ENCODE results near the gene ADAP2. TPM values are rescaled to one million over a fixed set of nuclear protein-coding genes. Genes with fewer than 3 reads are reported as not detected.
"Not testable (repeated sequence)": the region's sequence is repeated elsewhere in the genome, so short reads cannot be mapped to it uniquely, and the experiment has no call there.

ADAP2 gene
- total RNA-seq, 1 donor from 2014 or later, result 0.89 TPM

- H3K27me3 Mint-ChIP-seq (ENCODE audit: low read depth, unreplicated experiment), result no peaks in the 10 kb centered on the region
- H3K4me3 ChIP-seq (ENCODE audit: insufficient read depth, low read depth, low read length), result no peak overlapping the region
- no peaks in the 10 kb centered on the region for H4K20me1 ChIP-seq (ENCODE audit: insufficient read depth, low read length)
- peaks cover 6% of the 10 kb centered on the region for H3K4me1 Mint-ChIP-seq (ENCODE audit: low read depth, unreplicated experiment)
- H3K9me3 Mint-ChIP-seq (ENCODE audit: unreplicated experiment), result no peaks in the 10 kb centered on the region
- H3K9ac ChIP-seq (ENCODE audit: low read length), result no peak overlapping the region
- FAIRE-seq, result no peak
- no peak overlapping the region for H3K4me3 Mint-ChIP-seq (ENCODE audit: unreplicated experiment)
- no peaks in the 10 kb centered on the region for H3K79me2 ChIP-seq (ENCODE audit: insufficient read depth, low read length)
- no peaks in the 10 kb centered on the region for H3K27me3 ChIP-seq (ENCODE audit: insufficient read depth, low read length)
- H2AFZ ChIP-seq (ENCODE audit: low read depth, low read length), result no peak overlapping the region
- H3K27ac Mint-ChIP-seq (ENCODE audit: unreplicated experiment), result no peak overlapping the region
- no peaks in the 10 kb centered on the region for H3K4me1 ChIP-seq (ENCODE audit: insufficient read depth, low read length)
- no peak overlapping the region for H3K4me2 ChIP-seq (ENCODE audit: low read length)
- DNase-seq (ENCODE audit: low read depth), result no peak
- H3K36me3 Mint-ChIP-seq (ENCODE audit: low read depth, unreplicated experiment), result no peaks in the 10 kb centered on the region
- no peak overlapping the region for H3K27ac ChIP-seq (ENCODE audit: low read depth, low read length)
- TF ChIP-seq, protein P1, sequence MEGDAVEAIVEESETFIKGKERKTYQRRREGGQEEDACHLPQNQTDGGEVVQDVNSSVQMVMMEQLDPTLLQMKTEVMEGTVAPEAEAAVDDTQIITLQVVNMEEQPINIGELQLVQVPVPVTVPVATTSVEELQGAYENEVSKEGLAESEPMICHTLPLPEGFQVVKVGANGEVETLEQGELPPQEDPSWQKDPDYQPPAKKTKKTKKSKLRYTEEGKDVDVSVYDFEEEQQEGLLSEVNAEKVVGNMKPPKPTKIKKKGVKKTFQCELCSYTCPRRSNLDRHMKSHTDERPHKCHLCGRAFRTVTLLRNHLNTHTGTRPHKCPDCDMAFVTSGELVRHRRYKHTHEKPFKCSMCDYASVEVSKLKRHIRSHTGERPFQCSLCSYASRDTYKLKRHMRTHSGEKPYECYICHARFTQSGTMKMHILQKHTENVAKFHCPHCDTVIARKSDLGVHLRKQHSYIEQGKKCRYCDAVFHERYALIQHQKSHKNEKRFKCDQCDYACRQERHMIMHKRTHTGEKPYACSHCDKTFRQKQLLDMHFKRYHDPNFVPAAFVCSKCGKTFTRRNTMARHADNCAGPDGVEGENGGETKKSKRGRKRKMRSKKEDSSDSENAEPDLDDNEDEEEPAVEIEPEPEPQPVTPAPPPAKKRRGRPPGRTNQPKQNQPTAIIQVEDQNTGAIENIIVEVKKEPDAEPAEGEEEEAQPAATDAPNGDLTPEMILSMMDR (IDR thresholded peaks at IDR 0.05; ENCODE audit: insufficient read depth, low read depth, low read length), result no peak
- TF ChIP-seq EZH2 (IDR thresholded peaks at IDR 0.05; ENCODE audit: insufficient read depth, low read length), result no peak
- no peaks in the 10 kb centered on the region for H3K36me3 ChIP-seq (ENCODE audit: insufficient read depth, low read length)
- no peaks in the 10 kb centered on the region for H3K9me3 ChIP-seq (ENCODE audit: insufficient read depth, low read depth, low read length)
Measured at GRCh38 chr17:30961209-30962188, 39.8 kb downstream of the ADAP2 start.

DNA sequence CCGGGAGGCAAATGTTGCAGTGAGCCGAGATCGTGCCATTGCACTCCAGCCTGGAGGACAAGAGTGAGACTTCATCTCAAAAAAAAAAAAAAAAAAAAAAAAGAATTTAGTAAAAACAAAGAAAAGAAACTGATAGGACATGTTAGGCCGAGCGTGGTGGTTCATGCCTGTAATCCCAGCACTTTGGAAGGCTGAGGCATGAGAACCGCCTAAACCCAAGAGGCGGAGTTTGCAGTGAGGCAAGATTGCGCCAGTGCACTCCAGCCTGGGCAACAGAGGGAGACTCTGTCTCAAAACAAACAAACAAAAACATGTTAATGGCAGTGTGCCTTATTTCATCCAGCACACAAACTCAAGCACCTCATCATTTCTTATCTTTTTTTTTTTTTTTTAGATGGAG lies 42.6 kb downstream of the ADAP2 start:
- FAIRE-seq; DNase-seq (ENCODE audit: low read depth): not testable (repeated sequence)

GRCh38 chr17:30964876-30965275 lies 43.1 kb downstream of the ADAP2 start:
- TF ChIP-seq EZH2 (IDR thresholded peaks at IDR 0.05; ENCODE audit: insufficient read depth, low read length), result no peak
- TF ChIP-seq, protein P1 (IDR thresholded peaks at IDR 0.05; ENCODE audit: insufficient read depth, low read depth, low read length), result no peak
- no peak for FAIRE-seq
- peaks cover 3% of the 10 kb centered on the region for H3K4me1 Mint-ChIP-seq (ENCODE audit: low read depth, unreplicated experiment)
- no peaks in the 10 kb centered on the region for H3K4me1 ChIP-seq (ENCODE audit: insufficient read depth, low read length)
- H3K27me3 Mint-ChIP-seq (ENCODE audit: low read depth, unreplicated experiment), result no peaks in the 10 kb centered on the region
- no peaks in the 10 kb centered on the region for H3K9me3 ChIP-seq (ENCODE audit: insufficient read depth, low read depth, low read length)
- H3K27ac Mint-ChIP-seq (ENCODE audit: unreplicated experiment), result no peak overlapping the region
- H2AFZ ChIP-seq (ENCODE audit: low read depth, low read length), result no peak overlapping the region
- no peaks in the 10 kb centered on the region for H3K27me3 ChIP-seq (ENCODE audit: insufficient read depth, low read length)
- H3K4me3 ChIP-seq (ENCODE audit: insufficient read depth, low read depth, low read length), result no peak overlapping the region
- H3K4me2 ChIP-seq (ENCODE audit: low read length), result no peak overlapping the region
- no peaks in the 10 kb centered on the region for H3K79me2 ChIP-seq (ENCODE audit: insufficient read depth, low read length)
- DNase-seq (ENCODE audit: low read depth), result no peak
- H3K9ac ChIP-seq (ENCODE audit: low read length), result no peak overlapping the region
- no peak overlapping the region for H3K4me3 Mint-ChIP-seq (ENCODE audit: unreplicated experiment)
- H3K27ac ChIP-seq (ENCODE audit: low read depth, low read length), result no peak overlapping the region
- no peaks in the 10 kb centered on the region for H4K20me1 ChIP-seq (ENCODE audit: insufficient read depth, low read length)
- no peaks in the 10 kb centered on the region for H3K9me3 Mint-ChIP-seq (ENCODE audit: unreplicated experiment)
- no peaks in the 10 kb centered on the region for H3K36me3 ChIP-seq (ENCODE audit: insufficient read depth, low read length)
- no peaks in the 10 kb centered on the region for H3K36me3 Mint-ChIP-seq (ENCODE audit: low read depth, unreplicated experiment)

More for the DNA sequence above, 42.6 kb downstream of the ADAP2 start:
- H3K4me1 ChIP-seq (ENCODE audit: insufficient read depth, low read length); H3K27ac ChIP-seq (ENCODE audit: low read depth, low read length); H3K4me3 ChIP-seq (ENCODE audit: insufficient read depth, low read depth, low read length); H3K9me3 Mint-ChIP-seq (ENCODE audit: unreplicated experiment); H2AFZ ChIP-seq (ENCODE audit: low read depth, low read length); H3K27ac Mint-ChIP-seq (ENCODE audit: unreplicated experiment); H3K79me2 ChIP-seq (ENCODE audit: insufficient read depth, low read length); H3K9me3 ChIP-seq (ENCODE audit: insufficient read depth, low read depth, low read length); H3K27me3 Mint-ChIP-seq (ENCODE audit: low read depth, unreplicated experiment); H3K4me3 Mint-ChIP-seq (ENCODE audit: unreplicated experiment); H3K4me1 Mint-ChIP-seq (ENCODE audit: low read depth, unreplicated experiment); H4K20me1 ChIP-seq (ENCODE audit: insufficient read depth, low read length); H3K36me3 Mint-ChIP-seq (ENCODE audit: low read depth, unreplicated experiment); H3K27me3 ChIP-seq (ENCODE audit: insufficient read depth, low read length); H3K9ac ChIP-seq (ENCODE audit: low read length); H3K4me2 ChIP-seq (ENCODE audit: low read length); H3K36me3 ChIP-seq (ENCODE audit: insufficient read depth, low read length): not testable (repeated sequence)

All from astrocyte (in vitro differentiated cells and primary cell).